Colon (tissue), 2 donors: ENCODE results near the gene MRPL53.

ENCODE experiments used
- FAIRE-seq: peaks from 2 replicates; lab custom pipeline; 2012; peaks lifted over from hg19 to GRCh38; lab: Jason Lieb, UNC
- donor health status: control.
- donor health status: control.

Gene MRPL53

DNA sequence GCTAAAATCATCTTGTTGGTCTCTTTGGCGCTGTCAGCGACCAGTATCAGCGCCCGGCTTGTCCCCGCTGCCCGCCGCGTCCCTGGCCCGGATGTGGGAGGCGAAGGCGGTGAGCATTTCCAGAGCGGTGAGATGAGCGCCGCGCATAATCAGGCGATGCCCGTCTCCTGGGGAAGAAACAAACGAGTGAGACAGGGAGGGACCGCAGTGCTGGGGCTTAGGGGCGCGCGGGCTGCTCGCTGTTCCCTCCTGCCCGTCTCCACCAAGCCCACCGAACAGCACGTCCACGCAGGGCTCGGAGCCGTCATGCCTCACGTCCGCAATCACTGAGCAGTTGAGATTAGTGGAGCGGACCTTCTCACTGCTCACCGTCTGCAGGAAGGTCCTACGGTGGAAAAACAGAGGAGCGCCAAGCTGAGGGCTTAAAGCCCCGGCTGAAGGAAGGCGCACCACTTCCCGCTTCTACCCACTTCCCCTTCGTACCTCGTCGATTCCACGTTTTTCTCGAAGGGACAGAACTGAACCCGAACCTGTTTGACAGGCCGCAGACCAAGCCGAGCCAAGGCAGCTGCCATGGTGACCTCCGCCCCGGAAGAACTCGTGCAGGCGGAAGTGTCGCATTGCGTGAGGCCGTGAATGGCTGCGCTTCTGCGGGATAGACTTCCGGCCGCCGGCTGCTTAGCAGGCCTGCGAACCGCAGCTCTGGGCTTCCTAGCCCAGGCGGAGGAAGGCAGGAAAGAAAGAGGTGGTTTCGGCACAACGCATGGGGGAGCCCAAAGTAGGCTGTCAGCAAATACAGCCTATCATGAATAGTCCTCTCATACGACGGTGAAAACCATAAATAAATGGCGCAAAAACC is at the start of gene MRPL53:
TSS of gene MRPL53 (minus strand) at position 595 of the 859 bp plus-strand sequence. CDS start at position 575, 20 bp downstream.
- no peak for FAIRE-seq

DNA sequence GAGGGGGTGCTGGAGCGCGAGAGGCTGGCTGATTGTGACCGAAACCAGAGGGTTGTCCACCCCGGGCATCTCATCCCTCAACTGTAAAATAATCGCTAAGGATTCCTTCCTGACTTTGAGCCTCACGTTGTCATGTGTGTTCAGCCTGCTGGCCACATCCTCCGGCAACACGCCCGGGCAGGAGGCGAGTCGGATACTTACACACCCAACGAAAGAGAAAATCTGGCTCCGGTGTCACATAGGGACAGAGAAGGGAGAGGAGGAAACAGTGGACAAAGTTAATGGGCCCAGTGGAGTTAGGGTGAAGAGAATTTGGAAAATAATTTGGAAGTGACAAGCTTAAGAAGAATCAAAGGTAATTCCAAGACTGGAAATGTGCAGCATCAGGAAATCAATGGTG is 44.2 kb upstream of the MRPL53 start:
- FAIRE-seq, result no peak

DNA sequence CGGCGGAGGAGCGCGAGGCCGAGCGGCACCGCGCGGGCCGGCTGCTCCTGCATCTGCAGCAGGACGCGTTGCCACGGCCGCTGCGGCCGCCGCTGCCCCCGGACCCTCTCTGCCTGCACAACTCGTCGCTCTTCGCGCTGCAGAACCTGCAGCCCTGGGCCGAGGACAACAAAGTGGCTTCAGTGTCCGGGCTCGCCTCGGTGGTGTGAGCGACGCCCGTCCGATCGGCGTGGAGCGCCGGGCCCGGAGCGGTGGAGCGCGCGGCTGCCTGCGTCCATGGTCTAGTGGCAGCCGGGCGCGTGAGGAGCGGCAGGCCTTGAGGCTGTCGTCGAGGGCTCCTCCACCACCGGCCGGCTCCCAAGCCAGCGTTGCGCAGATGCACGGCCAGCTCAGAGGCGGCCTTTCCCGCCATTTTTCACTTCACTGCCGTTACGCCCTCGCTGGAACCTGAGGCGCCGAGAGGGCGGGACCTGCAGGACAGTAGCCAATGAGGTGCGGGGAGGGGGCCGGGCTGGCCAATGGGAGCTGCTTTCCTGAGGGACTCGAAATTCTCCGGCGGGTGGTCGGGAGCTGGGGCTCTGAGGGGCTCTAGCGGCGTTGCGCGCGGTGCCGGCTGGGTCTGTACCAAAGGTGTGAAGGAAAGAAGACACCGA is 43.6 kb upstream of the MRPL53 start:
- no peak for FAIRE-seq

DNA sequence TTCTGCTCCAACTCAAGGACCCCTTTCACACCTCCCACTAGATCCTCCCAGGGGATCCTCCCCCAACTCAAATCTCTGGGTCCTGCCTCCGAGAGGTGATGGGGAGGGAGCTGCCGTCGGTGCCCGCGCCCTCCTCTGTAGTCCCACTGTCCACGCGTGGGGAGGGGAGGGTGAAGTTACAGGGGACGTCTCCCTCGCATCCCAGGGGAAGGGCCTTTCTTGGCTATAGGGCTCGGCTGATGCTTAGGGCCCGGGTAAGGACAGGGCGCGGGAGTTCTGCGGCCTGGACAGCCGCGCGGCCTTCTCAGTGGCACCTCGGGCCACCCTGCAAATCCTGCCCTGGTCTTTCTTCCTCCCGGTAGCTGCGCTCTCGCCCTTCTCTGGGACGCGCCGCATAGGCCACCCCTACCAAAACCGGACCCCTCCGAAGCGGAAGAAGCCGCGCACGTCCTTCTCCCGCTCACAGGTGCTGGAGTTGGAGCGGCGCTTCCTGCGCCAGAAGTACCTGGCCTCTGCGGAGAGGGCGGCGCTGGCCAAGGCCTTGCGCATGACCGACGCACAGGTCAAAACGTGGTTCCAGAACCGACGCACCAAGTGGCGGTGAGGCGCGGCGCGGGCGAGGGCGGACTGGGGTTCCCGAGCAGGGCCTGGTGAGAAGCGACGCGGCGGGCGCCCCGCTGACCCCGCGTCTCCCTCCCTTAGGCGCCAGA is 42.9 kb upstream of the MRPL53 start:
- FAIRE-seq, result no peak

DNA sequence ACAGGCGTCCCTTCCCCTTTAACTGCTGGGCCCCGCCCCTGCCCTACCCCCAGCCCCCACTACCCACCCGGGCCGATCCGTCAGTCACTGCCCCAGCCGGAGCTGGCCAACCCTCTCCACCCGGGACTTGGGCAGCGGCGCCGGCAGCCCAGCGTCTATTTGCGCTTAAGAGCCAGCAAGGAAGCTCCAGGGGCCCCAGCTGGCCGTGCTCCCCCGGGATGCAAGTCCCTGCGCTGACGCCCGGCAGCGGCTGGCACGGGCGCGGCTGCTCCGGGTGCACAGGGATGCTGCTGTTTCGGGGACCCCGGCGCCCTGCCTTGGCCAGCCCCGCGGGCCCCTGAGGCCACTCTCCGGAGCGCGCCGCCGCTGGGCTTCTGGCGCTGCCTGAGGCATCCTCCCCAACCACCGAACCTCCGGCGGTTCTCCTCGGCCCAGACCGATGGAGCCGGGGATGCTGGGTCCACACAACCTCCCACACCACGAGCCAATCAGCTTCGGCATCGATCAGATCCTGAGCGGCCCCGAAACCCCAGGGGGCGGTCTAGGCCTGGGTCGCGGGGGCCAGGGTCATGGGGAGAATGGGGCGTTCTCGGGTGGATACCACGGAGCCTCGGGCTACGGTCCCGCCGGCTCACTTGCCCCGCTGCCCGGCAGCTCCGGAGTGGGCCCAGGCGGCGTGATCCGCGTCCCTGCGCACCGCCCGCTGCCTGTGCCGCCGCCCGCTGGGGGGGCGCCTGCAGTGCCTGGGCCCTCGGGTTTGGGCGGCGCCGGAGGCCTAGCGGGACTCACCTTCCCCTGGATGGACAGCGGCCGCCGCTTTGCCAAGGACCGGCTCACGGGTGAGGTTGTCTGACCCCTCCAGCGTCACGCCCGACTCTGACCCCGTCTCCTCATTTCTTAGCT is 42.1 kb upstream of the MRPL53 start, which contains the start of gene TLX2:
TSS of gene TLX2 (plus strand) at position 83 of the 903 bp plus-strand sequence. CDS start at position 440, 357 bp downstream.
- FAIRE-seq, result no peak

DNA sequence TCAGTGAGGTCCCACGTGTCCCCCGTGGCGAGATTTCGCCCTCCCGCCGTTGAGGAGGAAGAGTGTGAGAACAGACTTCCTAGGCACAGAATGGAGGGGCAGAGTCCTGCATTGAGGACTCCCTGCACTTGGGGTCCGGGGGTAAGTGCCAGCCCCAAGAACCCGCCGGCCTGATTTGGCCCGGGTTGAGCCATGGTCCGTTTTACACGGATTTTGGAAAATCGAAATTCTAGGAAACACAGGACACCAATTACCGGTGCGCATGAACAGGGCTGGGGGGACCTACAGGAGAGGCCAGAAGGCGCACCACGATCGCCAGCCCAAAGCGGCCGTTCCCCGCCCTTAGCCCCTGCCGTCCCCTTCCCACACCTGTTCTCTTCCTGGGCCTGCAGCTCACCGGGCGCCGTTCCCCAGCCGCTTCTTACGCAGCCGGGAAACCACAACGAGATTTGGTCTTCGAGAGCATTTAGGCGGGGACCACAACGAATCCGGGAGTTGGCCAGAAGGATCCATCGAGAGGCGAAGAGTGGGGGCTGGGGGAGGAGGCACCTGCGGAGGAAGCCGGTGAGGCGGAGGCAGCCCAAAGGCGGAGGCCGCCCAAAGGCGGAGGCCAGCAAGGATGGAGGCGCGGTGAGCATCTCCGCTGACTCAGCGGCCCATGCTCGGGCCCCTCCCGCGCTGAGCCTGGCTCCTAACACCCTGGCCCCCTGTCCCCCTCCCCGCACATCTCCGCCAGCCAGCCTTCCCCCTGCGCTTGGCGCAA is 41.3 kb upstream of the MRPL53 start:
- no peak for FAIRE-seq

DNA sequence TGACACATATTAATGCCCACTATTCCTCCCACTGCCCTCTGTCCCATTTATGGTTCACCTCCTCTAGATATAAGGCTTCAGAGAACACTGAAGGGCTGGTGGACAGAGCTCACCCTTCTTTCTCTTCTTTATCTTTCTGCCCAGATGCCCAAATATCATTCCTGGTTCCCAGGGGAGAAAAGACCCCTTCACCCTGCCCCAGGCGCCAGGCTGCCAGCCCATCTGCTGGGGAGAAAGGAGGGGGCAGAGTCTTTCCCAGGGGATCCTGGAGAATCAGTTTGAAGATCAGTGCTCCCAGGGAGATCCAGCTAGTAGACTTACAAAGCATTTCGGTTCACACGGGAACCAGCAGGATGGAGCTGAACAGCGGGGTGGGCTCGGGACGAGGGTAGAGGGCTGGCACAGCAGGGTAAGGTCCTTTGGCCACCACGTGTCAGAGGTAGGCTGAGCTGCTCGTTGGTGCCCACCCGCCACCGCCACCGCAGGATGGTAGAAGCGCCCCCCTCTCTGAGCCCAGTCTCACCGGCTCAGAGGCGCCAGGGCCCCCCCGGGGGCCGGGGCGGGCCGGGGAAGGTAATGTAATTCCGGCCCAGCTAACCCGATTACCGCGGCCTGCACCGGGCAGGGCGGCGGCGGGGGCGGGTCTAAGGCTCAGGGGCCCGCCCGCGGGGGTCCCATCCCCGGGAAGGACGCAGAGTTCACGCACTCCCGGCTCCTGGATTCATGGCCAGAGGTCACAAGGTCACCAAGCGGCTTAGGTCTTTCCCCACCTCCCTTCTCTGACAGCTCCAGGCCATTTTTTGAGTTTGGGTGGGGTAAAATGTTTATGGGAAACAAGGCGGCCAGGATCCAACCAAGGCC is 40.5 kb upstream of the MRPL53 start:
- FAIRE-seq, result no peak

DNA sequence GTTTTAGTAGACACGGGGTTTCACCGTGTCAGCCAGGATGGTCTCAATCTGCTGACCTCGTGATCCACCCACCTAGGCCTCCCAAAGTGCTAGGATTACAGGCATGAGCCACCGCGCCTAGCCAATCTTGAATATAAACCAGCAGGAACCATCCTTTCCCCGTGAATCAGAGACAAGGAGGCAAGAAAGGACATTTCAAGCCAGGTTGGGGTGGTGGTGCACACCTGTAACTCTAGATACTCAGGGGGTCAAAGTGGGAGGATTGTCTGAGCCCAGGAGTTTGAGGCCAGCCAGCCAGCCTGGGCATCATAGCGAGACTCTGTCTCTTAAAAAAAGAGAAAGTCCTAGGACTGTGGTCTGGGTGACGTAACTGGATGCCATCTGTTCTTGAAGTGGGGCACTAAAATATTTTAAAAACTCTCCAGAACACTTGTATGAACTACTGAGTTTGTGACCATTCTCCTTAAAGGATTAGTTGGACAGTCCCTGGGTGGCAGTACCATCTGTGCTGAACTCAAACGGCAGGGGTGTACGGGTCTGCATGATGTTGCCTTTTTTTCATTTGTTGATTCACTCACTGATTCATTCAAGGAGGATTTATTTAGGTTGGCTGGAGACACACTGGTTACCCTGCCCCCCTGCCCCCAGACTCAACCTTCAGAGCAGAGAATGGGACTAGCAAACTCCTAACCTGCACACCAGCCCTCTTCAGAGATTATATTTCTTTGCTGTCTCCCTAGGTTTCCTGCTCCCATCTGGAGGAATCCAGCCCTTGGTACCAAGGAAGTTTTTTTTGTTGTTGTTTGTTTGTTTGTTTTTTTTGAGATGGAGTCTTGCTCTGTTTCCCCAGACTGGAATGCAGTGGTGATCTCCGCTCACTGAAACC is 38.9 kb upstream of the MRPL53 start:
- FAIRE-seq, result no peak

DNA sequence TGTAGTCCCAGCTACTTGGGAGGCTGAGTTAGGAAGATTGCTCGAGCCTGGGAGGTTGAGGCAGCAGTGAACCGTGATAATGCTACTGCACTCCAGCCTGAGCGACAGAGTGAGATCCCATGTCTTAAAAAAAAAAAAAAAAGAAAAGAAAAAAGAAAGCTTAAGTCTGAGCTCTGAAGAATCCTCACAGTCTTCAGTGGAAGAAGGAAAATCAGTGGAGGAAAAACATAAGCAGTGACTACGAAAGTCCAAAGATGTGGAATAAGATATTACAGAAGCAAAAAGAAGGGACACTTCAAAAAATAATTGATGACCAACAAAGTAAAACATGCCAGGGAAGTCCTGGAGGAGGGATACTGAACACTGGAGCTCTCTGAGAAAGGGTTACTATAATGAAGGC is 37.8 kb upstream of the MRPL53 start:
- FAIRE-seq, result no peak

DNA sequence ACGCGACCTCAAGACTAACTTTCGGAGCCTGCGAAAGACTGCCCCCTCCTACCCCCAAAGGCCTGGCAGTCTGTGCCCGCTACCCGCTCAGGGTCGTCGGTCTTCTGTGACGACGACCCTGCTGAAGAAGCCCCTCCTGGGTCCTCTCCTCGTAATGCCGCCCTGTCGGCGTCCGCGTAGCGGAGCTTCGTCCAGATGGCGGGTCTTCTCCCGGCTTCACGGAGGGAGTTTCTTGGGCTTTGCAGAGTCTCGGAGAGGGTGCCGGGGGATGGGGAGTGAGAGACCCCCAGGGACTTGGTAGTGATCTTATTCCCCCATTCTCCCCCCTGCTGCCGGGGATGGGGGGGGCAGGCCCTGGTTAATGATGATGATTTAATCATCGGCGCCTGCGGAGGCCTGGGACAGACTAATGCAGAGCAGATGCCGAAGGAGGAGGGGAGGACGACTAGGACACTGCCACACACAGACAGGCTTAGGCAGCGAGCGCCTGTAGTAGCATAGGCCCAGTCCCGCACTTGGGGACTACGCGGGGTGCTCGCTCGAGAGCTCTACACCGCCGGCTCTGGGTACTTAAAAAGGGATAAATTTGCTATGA is 35.5 kb upstream of the MRPL53 start:
- no peak for FAIRE-seq

DNA sequence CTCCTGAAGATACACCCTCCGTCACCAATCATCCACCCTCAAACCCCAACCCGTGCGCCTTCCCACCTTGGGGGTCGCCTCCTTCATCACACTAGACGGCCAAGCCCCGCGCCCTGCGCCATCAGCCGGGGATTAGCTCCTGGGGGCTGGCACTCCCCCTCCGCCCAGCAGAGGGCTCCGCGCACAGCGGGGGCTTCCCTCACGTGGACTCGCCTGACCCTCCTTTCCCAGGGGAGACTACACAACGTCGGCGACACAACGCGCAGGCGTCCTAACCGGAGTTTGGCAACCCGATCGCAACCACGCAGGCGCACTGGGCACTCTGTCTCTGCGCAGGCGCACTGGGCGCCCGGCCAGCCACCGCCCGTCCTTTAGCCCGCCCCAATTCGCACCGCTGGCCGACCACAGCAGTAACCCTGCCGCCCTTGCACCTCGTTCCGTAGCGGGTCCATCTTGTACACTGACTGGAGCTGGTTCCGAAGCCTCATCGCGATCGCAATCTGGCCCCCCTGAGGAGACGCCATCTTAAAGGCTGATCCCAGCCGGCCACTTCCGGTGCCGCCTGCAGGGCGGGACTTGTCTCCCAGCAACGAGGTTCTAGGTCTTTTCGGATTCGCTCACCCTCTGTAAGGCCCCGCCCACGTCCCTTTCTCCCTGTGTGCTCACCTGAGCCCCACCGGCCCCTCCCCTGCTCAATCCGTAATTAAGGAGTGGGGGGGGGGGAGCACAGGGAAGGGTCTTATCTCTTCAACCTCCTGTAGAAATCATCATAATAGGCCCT is 34.9 kb upstream of the MRPL53 start, which contains the start of gene PCGF1:
TSS of gene PCGF1 (minus strand) at position 551 of the 781 bp plus-strand sequence. CDS start at position 524, 27 bp downstream.
- FAIRE-seq, result no peak

DNA sequence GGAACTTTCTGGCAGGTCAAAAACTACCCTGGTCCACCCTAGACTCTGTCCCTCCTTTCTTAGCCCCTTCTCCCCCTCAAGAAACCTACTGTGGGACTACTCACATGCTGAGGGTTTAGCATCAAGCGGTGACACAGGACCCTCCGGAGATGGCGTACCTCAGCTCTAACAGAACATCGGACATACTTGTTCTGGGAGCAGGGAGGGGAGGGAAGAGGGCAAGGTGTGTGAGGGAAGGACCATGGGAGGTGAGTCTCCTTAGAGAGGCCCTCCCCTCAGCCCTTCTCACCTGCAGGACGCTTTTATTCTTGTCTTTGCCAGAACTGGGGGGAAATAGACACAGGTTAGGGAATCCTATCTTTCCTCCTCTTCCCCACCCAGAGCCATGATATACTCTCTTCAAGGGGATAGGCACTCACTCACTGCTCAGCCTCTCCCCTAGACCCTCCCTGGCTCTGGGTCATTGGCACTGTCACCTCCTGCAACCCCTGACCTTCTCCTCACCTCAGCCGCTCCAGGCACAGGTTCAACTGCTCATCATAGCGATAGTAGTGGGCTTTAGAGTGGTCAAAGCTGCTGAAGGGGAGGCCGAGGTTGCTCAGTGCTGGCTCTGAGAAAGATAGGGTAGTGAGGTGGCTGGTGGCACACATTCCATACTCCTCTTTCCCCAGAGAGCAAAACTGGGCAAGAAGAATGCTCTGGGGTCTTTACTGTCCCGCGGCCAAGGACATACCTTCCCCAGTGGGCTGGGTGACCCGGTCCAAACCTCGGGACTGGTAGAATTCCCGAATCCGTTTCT is 33.2 kb upstream of the MRPL53 start:
- no peak for FAIRE-seq

DNA sequence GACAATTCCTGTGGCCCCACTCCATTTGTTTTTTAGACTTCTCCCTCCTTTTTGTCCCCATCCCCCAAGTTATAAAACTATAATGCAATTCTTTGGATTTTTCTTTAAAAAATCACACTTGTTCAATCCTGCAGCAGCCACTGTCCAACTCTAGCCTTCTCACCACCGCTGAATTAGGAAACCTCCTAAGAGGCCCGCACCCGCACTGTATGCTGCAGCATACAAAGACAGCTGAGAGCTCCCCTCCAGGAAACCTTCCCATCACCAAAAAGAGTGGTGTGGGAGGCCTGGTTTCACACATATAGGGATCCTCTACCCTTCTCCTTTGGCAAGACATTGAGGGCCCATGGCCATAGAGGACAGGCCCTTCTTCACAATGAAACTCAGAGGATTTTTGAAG is 32.1 kb upstream of the MRPL53 start:
- no peak for FAIRE-seq

DNA sequence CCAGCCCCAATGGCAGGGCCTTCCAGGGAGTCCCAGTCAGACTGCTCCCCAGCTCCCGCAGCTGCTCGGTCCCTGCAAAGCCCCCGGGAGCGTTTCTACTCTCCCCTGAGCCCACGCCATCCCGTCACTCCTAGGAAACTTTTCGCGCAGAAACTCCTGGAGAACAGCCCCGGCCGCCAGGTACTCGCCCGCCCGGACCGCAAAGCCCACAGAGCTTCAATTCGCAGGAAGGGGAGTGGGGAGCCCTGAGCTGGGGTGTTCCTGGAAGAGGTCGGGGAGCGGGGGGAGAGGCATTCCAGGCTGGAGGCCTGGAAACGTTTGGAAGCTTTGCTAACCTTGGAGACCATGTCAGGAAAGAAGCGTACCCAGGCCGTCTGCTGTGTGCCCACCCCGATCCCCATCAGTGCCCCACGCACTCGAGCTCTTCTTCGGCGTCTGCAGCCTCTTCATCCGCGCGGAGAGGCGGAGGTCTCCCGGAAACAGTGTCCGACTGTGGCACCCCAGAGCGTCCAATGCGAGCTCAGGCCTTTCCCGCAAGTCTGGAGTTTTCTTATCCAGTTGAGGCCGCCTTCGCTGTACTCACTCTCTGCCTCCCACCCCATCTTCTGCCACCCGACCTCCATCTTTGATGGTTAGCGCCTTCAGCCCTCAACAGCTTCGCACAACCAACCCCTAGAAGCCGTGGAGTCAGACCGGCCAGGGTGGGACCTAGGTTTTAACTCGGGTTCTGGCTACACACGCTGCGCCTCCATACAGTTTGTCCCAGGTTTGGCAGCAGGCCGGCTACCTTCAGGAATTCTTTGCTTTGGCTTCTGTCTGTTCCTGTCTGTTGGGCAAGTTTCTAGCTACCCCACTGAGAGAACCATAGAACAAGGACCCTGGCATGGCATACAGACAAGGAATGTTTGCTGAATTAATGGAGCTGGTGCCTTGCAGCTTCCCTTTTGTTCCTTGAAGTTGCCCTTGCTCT is 31.3 kb upstream of the MRPL53 start:
- no peak for FAIRE-seq

DNA sequence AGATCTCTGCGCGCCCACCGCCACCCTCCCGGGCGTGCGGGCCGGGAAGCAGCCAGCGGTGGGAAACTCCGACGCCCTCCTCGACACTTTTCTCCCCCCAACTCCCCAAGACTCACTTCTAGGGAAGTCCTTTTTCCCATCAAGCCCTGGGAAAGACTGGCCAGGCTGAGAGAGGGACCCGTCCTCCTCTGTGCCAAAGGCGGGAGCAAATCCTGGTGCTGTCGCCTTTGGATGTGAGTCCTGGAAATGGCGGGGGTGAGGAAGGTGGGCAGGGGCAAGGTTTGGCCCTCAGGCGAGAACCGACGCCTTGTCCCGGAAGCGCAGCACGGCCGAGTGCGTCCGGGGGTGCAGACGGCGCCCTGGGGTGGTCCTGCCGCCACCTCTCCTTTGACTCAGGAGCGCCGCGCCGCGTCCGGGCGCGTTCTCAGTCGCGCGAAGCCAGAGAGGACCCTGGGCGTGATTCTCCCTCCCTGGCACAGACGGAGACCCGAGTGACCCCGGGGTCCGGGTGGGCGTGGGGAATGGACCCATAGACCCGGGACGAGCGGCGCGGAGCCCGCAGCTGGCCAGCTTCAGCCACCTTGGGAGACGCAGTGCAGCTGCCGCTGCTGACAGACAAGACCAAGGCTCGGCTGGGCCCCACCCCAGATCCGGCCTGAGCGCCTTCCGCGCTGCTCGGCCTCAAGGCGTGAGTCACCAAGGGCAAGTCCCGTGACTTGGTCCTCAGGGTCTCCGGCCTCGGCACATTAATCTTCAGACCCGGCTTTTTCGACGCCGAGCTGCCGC is 30.4 kb upstream of the MRPL53 start:
- FAIRE-seq, result no peak
